A375 (cell line): Measurements from ENCODE around the gene LENG1. TPM values are rescaled to one million over a fixed set of nuclear protein-coding genes. Genes with fewer than 3 reads are reported as not detected.

Experiments used
- total RNA-seq: library from RNA; depleted of rRNA; stranded (reverse); fragments of >200 nt; shearing (Covaris generic); gene quantifications from 2 replicates; pipeline ENCODE4 v1.2.3, GENCODE V29; 2014; rRNA removed

Gene LENG1
- 20.4 and 23.2 TPM in 2 replicates for total RNA-seq

DNA sequence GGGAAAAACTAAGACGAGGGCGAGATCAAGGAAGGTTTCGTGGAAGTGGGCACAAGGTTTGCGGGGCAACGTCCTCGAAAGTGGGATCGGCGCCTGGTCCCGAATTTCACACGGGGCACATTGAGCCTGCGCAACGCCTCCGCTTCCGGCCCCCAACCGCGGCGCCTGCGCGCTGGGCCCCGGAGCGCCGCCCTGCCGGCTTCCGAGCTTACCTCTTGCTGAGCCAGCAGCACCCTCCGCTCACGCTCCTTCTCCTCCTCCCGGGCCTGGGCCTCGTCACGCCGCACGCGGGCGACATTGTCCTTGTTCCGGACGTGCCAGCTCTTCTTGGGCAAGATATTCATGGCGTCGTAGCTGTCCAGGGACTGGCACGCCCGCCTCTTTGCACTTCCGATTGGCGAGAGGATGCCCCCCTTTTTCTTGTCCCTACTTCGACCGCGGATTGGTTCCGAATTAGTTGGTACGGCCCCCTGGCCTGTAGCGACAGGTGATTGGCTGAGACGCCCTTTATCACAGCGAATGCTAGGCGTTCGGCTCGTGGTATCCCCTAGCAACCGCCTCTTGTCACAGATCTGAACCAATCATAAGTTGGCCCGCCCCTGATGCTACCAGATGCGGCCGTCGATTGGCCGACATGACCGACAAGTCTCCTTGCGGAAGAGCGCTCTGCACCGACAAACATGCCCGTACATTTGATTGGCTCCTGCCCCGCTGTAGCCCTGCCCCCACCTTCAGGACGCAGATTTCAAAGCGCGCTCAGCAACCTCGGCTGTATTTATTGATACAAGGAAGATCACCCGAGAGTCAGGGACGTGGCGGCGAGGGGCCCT lies at the start of gene LENG1:
TSS of gene LENG1 (minus strand) at position 370 of the 830 bp plus-strand sequence. CDS start at position 344, 26 bp downstream.

DNA sequence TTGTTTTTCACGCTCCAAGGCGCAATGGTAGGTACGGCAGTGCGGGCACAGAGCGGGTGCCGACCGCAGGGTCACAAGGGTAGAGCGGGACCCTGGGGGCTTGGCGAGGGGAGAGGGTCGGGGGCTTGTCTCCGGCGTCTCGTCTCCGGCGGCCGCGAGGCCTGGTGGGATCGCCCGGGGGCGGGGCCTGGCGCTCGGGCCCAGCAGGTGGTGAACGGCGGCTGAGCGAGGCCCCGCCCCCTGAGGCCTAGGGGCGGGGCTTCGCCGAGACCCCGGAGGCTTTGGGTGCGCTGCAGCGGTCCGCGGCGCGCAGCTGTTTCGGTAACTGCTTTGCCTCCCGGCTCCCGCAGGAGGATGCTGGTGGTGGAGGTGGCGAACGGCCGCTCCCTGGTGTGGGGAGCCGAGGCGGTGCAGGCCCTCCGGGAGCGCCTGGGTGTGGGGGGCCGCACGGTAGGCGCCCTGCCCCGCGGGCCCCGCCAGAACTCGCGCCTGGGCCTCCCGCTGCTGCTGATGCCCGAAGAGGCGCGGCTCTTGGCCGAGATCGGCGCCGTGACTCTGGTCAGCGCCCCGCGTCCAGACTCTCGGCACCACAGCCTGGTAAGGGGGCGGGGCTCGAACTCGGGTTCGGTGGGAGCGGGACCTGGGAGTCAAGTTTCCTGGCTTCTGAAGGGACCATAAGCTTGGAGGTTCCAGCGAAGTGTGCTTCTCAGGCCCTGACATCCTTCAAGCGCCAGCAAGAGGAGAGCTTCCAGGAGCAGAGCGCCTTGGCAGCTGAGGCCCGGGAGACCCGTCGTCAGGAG lies 31.7 kb upstream of the LENG1 start, which contains the start of gene TSEN34:
TSS of gene TSEN34 (plus strand) at position 298 of the 800 bp plus-strand sequence. CDS start at position 355, 57 bp downstream.

DNA sequence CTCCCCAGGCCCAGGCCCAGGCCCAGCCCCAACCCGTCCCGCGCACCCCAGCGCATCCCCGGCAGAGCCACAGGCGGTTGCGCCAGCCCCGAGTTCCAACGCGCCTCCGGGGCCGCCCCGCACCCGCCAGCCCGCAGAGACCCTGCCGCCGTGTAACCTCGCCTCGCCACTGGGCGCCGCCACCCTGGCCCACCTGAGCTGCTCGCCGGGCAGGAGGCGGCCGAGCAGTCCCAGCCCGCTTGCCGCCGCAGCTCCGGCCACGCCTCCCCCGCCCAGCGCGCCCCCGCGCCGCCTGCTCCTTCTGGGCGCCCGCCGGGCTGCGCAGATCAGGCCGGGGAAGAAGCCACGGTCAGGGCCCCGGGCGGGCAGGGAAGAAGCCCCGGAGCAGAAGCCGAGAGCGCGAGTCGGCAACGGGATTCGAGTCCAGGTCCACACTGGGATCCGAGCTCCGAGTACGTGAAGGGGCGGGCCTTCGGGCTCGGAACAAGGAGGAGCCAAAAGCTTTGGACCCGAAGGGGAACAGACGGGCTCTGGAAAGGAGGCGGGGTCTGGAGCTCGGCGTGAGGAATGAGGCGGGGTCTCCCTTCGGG lies 29.7 kb upstream of the LENG1 start, which contains the start of gene MBOAT7:
TSS of gene MBOAT7 (minus strand) at position 436 of the 590 bp plus-strand sequence. CDS start 1,072 bp downstream, outside the sequence.

DNA sequence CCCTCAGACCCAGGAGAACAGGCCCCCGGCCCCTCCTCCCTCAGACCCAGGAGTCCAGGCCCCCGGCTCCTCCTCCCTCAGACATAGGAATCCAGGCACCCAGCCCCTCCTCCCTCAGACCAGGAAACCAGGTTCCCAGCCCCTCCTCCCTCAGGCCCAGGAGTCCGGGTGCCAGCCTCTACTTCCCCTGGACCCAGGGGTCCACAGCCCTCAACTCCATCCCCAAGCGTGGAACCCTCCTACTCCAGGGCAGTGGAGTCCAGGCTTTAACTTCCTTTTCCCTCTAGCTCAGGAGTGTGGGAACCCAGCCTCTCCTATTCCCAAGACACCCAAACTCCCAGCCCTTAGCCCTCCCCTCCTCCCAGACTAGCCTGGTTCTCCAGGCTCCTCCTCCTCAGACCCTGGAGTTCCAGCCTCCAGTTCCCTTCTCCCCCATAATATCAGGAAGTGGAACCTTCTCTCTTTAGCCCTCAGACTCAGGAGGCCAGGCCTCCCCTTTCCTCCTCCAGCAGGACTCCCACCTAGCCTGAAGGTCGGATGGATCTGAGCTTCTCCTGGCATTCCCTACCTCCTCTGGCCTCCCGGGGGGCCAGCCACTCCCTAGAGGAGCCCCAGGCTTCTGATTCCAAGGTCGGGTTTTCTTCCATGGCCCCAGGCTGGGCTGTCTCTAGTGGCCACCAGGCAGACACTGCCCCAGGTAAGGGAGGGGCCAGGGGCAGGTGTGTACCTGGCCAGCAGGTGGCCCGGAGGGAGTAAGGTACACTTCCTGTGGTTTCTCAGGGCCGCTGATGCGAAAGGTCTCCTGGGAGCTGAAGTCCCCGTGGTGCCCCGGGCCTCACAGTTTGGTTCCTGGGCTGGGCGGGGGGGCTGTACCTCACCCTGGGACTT lies 13.2 kb upstream of the LENG1 start, which contains the start of gene TMC4:
TSS of gene TMC4 (minus strand) at position 690 of the 888 bp plus-strand sequence. CDS start at position 647, 43 bp downstream.

DNA sequence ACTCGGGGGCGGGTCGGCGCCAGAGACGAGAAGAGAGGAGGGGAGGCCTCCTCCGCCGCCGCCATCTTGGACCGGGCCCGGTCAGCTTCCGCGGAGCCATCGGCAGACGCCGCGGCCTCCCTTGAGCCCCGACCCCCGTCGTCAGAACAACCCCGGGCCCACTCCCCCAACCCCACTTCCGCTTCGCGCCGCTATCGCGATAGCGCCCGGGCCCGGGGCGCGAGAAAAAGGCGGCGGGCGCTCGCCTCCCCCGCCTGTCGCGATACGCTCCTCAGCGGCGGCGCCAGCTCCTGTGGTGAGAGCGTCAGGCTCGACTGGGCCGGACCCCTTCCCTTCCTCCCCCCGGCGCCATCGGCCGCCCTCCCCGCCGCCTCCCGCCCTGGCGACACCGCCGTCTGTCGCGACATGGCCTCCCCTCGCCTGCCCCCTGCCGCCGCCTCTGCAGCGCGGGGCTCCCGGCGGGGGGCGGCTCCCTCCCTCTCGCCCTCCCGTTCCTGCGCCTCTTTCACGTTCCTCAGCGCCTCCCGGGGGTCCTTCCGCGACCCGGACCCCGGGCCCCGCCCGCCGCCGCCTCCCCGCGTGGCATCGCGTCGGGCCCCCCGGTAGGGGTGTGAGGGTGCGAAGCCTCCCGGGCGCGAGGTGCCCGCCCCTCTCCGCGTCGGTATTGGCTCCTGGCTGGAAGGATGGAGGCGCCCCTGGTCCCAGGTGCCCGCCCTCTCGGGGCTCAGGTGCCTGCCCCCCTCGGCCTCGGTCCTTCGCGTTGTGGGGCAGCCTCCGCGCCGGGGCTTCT lies 21.6 kb downstream of the LENG1 start, which contains the start of gene CNOT3:
TSS of gene CNOT3 (plus strand) at position 64 of the 790 bp plus-strand sequence. CDS start 5,217 bp downstream, outside the sequence.

DNA sequence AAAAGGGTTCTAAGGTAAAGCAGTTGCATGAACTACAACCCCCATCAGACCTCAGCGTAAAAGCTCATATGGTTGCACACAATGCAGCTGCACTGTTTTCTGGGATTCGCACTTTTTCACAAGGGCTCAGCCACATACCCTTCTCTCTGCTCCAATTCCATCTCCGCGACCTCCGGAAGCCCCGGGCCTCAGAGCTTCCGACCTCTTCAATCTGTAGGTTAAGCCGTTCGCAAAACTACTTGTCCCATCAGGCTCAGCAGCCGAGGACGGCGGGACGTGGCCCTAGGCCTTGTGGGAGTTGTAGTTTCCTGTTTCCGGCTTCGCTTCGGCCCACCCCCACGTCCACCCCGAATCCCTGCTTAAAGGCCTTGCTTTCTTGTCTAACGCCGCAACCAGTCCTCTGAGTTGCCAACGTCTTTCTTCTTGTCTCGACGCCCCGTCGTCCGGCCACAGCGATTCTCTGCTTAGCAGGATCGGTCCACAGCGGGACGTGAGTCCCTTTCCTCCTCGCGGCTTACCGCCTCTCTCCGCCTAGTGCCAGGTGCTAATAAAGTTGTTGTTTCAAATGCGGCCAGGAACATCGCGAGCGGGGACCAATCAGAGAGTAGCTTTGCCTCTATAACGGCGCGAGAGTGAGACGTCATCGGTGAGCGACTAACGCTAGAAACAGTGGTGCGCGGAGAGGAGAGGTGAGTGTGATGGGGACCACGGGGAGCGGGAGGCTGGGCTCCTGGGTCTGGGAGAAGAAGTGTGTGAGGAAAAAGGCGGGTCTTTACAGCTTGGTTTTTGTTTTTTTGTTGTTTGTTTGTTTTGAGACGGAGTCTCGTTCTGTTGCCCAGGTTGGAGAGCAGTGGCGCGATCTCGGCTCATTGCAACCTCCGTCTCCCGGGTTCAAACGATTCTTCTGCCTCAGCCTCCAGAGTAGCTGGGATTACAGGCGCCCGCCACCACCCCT lies 44.1 kb downstream of the LENG1 start, which contains the start of the genes PRPF31 and TFPT:
TSS of gene PRPF31 (plus strand) at position 646 of the 955 bp plus-strand sequence. CDS start 2,525 bp downstream, outside the sequence.
TSS of gene TFPT (minus strand) at position 549 of the 955 bp plus-strand sequence. CDS start at position 161, 388 bp downstream.

Other genes starting within 250 kb of the LENG1 start
- 2.3 and 2.6 TPM in 2 replicates for gene CACNG8, start 196.8 kb downstream of the LENG1 start, total RNA-seq
- 5.5 and 8.7 TPM in 2 replicates for gene CACNG6, start 168.1 kb downstream of the LENG1 start, total RNA-seq
- 0.45 and 1.0 TPM in 2 replicates for gene VSTM1, start 95.8 kb downstream of the LENG1 start, total RNA-seq
- 0.45 TPM in 1 of 2 replicates, not detected in the other for gene TARM1, start 78.4 kb downstream of the LENG1 start, total RNA-seq
- 8.3 and 11.7 TPM in 2 replicates for gene OSCAR, start 58.9 kb downstream of the LENG1 start, total RNA-seq
- gene NDUFA3, start 56.9 kb downstream of the LENG1 start, total RNA-seq, result 42.5 and 44.1 TPM in 2 replicates
- 61.6 and 74.8 TPM in 2 replicates for gene TFPT, start 44.1 kb downstream of the LENG1 start, total RNA-seq
- gene PRPF31, start 44.0 kb downstream of the LENG1 start, total RNA-seq, result 79.6 and 95.4 TPM in 2 replicates
- 26.0 and 31.0 TPM in 2 replicates for gene CNOT3, start 22.0 kb downstream of the LENG1 start, total RNA-seq
- gene TMC4, start 13.4 kb upstream of the LENG1 start, total RNA-seq, result 0.24 and 1.2 TPM in 2 replicates
- 49.6 and 86.6 TPM in 2 replicates for gene MBOAT7, start 29.9 kb upstream of the LENG1 start, total RNA-seq
- gene TSEN34, start 31.6 kb upstream of the LENG1 start, total RNA-seq, result 61.6 and 79.7 TPM in 2 replicates
- 5,386 and 5,547 TPM in 2 replicates for gene RPS9, start 41.1 kb upstream of the LENG1 start, total RNA-seq
- gene LILRB3, start 63.3 kb upstream of the LENG1 start, total RNA-seq, result not detected in 2 replicates
- gene LILRA6, start 83.1 kb upstream of the LENG1 start, total RNA-seq, result not detected in 2 replicates
- not detected in 2 replicates for gene LILRB5, start 97.6 kb upstream of the LENG1 start, total RNA-seq
- gene LILRB2, start 121.4 kb upstream of the LENG1 start, total RNA-seq, result not detected in 2 replicates
- gene LILRA5, start 153.4 kb upstream of the LENG1 start, total RNA-seq, result not detected in 2 replicates
- gene LILRA4, start 179.4 kb upstream of the LENG1 start, total RNA-seq, result not detected in 2 replicates
- 0.32 TPM in 1 of 2 replicates, not detected in the other for gene LAIR1, start 205.2 kb upstream of the LENG1 start, total RNA-seq